HEK293 (cell line): Measurements from ENCODE around the gene COL18A1.

Source experiments
- CTCF ChIA-PET: fragments of 350-600 bp; formaldehyde crosslinking; extraction: SDS; loops from one replicate; lab custom pipeline; 2021; ENCODE audit warnings: antibody characterized with exemption; lab: Yijun Ruan, JAX
- POLR2A ChIA-PET: fragments of 300-600 bp; formaldehyde crosslinking; extraction: SDS; loops from one replicate; lab custom pipeline; 2020; ENCODE audit warnings: antibody characterized with exemption, inconsistent platforms; lab: Yijun Ruan, JAX
- H3K27ac ChIP-seq: fragments of 200-500 bp; sonication (Bioruptor generic); 2 replicates; pipeline ENCODE4 v1.5.1; 2014; ENCODE audit warnings: low read depth, low read length, control low read depth, inconsistent platforms; ENCODE audit errors: extremely low read depth
- H3K36me3 ChIP-seq, 2 experiments: fragments of 200-500 bp in 1 of 2; sonication (Bioruptor generic) in 1 of 2; 1 replicate in 1 of 2; 2 replicates in 1 of 2; pipeline ENCODE4 v1.5.1; 2014 to 2017; ENCODE audit warnings: inconsistent platforms in 2 of 2, low read length in 2 of 2; ENCODE audit not compliant: control insufficient read depth in 2 of 2, insufficient read depth in 1 of 2
- H3K4me1 ChIP-seq: fragments of 200-500 bp; sonication (Bioruptor generic); 2 replicates; pipeline ENCODE4 v1.5.1; 2014; ENCODE audit warnings: mild to moderate bottlenecking, low read length, inconsistent platforms; ENCODE audit not compliant: control insufficient read depth, insufficient read depth
- H3K4me3 ChIP-seq: 2 replicates; pipeline ENCODE4 v1.5.1; 2011; ENCODE audit warnings: low read depth, mild to moderate bottlenecking, control low read depth, low read length, moderate library complexity
- H3K9me3 ChIP-seq: fragments of 200-500 bp; sonication (Bioruptor generic); 2 replicates; pipeline ENCODE4 v1.5.1; 2014; ENCODE audit warnings: low read depth, low read length, inconsistent platforms; ENCODE audit not compliant: control insufficient read depth, insufficient read depth
- GLIS1 ChIP-seq: fragments of 450-650 bp; formaldehyde crosslinking; IDR thresholded peaks from 2 replicates; pipeline ENCODE4 v1.5.1; 2016; ENCODE audit warnings: missing biosample characterization, missing genetic modification characterization
- PRDM1 ChIP-seq: fragments of 450-650 bp; formaldehyde crosslinking; IDR thresholded peaks from 2 replicates; pipeline ENCODE4; 2016; ENCODE audit warnings: missing biosample characterization, missing genetic modification characterization
- TRIM28 ChIP-seq: IDR thresholded peaks from 2 replicates; pipeline ENCODE4 v1.6.1; 2011; ENCODE audit warnings: low read length, control low read depth, borderline replicate concordance
- ZBTB49 ChIP-seq: fragments of 450-650 bp; formaldehyde crosslinking; IDR thresholded peaks from 2 replicates; pipeline ENCODE4 v1.5.1; 2016; ENCODE audit warnings: missing biosample characterization, missing genetic modification characterization, low read depth
- ZEB2 ChIP-seq: fragments of 450-650 bp; formaldehyde crosslinking; IDR thresholded peaks from 2 replicates; pipeline ENCODE4 v1.5.1; 2016; ENCODE audit warnings: missing biosample characterization, missing genetic modification characterization
- ZNF140 ChIP-seq: fragments of 450-650 bp; formaldehyde crosslinking; IDR thresholded peaks from 2 replicates; pipeline ENCODE4 v1.5.1; 2016; ENCODE audit warnings: missing biosample characterization, missing genetic modification characterization
- ZNF513 ChIP-seq: fragments of 450-650 bp; IDR thresholded peaks from 2 replicates; pipeline ENCODE4 v1.5.1; 2018; ENCODE audit warnings: missing biosample characterization, missing genetic modification characterization
- ZNF704 ChIP-seq: fragments of 450-650 bp; formaldehyde crosslinking; IDR thresholded peaks from 2 replicates; pipeline ENCODE4 v1.5.1; 2016; ENCODE audit warnings: missing biosample characterization, missing genetic modification characterization
- ZNF776 ChIP-seq: fragments of 450-650 bp; formaldehyde crosslinking; IDR thresholded peaks from 2 replicates; pipeline ENCODE4 v1.5.0; 2017; ENCODE audit warnings: missing biosample characterization, missing genetic modification characterization, borderline replicate concordance
- ZSCAN4 ChIP-seq: fragments of 450-650 bp; formaldehyde crosslinking; IDR thresholded peaks from 2 replicates; pipeline ENCODE4 v1.5.1; 2017; ENCODE audit warnings: missing biosample characterization, missing genetic modification characterization

COL18A1 gene

GRCh38 chr21:45484318-45484717 lies 79.4 kb downstream of the COL18A1 start:
- ChIA-PET POLR2A (no interaction called here), CTCF (interaction anchor here (0.8 kb wide), 1 partner anchor 11 kb away, joined by 5 read pairs; no protein-coding TSS in a partner anchor)
- no peak overlapping the region for H3K4me3 ChIP-seq
- TF ChIP-seq ZSCAN4 (tag by site-specific recombination) = peak; percentile 51
- TF ChIP-seq ZNF776 (tag by site-specific recombination) = no peak
- peaks cover 0 to 49% of the 10 kb centered on the region in 2 experiments; a peak in 1 of 3 replicates for H3K36me3 ChIP-seq
- peaks cover 3% of the 10 kb centered on the region; the same call in 1 of the 2 replicates for H3K4me1 ChIP-seq
- no peaks in the 10 kb centered on the region for H3K9me3 ChIP-seq
- no peak overlapping the region for H3K27ac ChIP-seq

GRCh38 chr21:45485686-45486442 lies 80.9 kb downstream of the COL18A1 start:
- H3K27ac ChIP-seq = no peak overlapping the region
- ChIA-PET CTCF (interaction anchor here (0.6 kb wide), 1 partner anchor 111 kb away, joined by 3 read pairs; no protein-coding TSS in a partner anchor), POLR2A (no interaction called here)
- no peak overlapping the region for H3K4me3 ChIP-seq
- no peak for TF ChIP-seq PRDM1 (tag by site-specific recombination)
- no peak for TF ChIP-seq ZEB2 (tag by site-specific recombination)
- TF ChIP-seq ZBTB49 = no peak
- TF ChIP-seq ZNF513 (tag by site-specific recombination) = no peak
- TF ChIP-seq ZNF140 (tag by site-specific recombination) = no peak
- no peak for TF ChIP-seq TRIM28
- peaks cover 0 to 39% of the 10 kb centered on the region in 2 experiments; a peak in 1 of 3 replicates for H3K36me3 ChIP-seq
- peaks cover 4% of the 10 kb centered on the region; the same call in 1 of the 2 replicates for H3K4me1 ChIP-seq
- H3K9me3 ChIP-seq = no peaks in the 10 kb centered on the region

GRCh38 chr21:45486443-45487160 lies 81.6 kb downstream of the COL18A1 start:
- Histone ChIP-seq H3K4me1 (peaks cover 4% of the 10 kb centered on the region; the same call in 1 of the 2 replicates), H3K27ac (no peak overlapping the region), H3K9me3 (no peaks in the 10 kb centered on the region), H3K4me3 (no peak overlapping the region), H3K36me3 (peaks cover 0 to 33% of the 10 kb centered on the region in 2 experiments; a peak in 1 of 3 replicates)
- POLR2A ChIA-PET = no interaction called here
- TF ChIP-seq ZNF704 = no peak
- 0 out of 2 replicates have a peak, but pooled peaks have one; percentile 16 for TF ChIP-seq GLIS1
- CTCF ChIA-PET = interaction anchor here (0.6 kb wide), 2 partner anchors 110 to 393 kb away, joined by 3 read pairs; no protein-coding TSS in a partner anchor
